ENCODE results near the gene ALKBH3. TPM values are rescaled to one million over a fixed set of nuclear protein-coding genes. Genes with fewer than 3 reads are reported as not detected.

ALKBH3 gene
- total and polyA plus RNA-seq, 8 donors: 13.9 to 29.1 (median 17.5) TPM

- FAIRE-seq (no peak), ATAC-seq (no peak), DNase-seq (no peak)
- peaks cover 0 to 4% (median 0%) of the 10 kb centered on the region in 3 donors for H3K4me1 ChIP-seq
- no peaks in the 10 kb centered on the region for H3K27me3 ChIP-seq
- no peak overlapping the region for H3K27ac ChIP-seq
- no peak for TF ChIP-seq CTCF (IDR thresholded peaks at IDR 0.05)
- intact Hi-C loops (cut with DNase I): loop anchor here in 1 of 3 donors (10.0 kb wide), 1 partner anchor 106 kb away; no protein-coding TSS in a partner anchor
- no peaks in the 10 kb centered on the region for H3K36me3 ChIP-seq
- H3K9me3 ChIP-seq: no peaks in the 10 kb centered on the region
- WGBS, 2 donors: 93 to 95% methylated on average over 4 of the region's 4 CpGs
- H3K4me3 ChIP-seq: no peak overlapping the region
Measured at GRCh38 chr11:43928721-43929120, 48.1 kb downstream of the ALKBH3 start.

- no peaks in the 10 kb centered on the region for H3K4me1 ChIP-seq
- H3K4me3 ChIP-seq: no peak overlapping the region
- DNase-seq: no peak
- 73 to 79% methylated on average over 10 of the region's 10 CpGs for WGBS, 2 donors
- no peak for TF ChIP-seq CTCF (IDR thresholded peaks at IDR 0.05)
- no peaks in the 10 kb centered on the region for H3K9me3 ChIP-seq
- intact Hi-C loops (cut with DNase I): no loop called here
- H3K36me3 ChIP-seq: no peaks in the 10 kb centered on the region
- H3K27ac ChIP-seq: no peak overlapping the region
- no peak for FAIRE-seq
- ATAC-seq: no peak
- no peaks in the 10 kb centered on the region for H3K27me3 ChIP-seq
Measured at GRCh38 chr11:43930868-43931716, 50.5 kb downstream of the ALKBH3 start.

- 62 to 69% methylated on average over 4 of the region's 4 CpGs for whole genome bisulfite sequencing, 2 donors
- H3K9me3 ChIP-seq: no peaks in the 10 kb centered on the region
- no peak for FAIRE-seq
- no peak overlapping the region for H3K4me3 ChIP-seq
- H3K27me3 ChIP-seq: no peaks in the 10 kb centered on the region
- intact Hi-C loops (cut with DNase I): no loop called here
- TF ChIP-seq CTCF (IDR thresholded peaks at IDR 0.05): no peak
- ATAC-seq: no peak
- DNase-seq: no peak
- no peaks in the 10 kb centered on the region for H3K36me3 ChIP-seq
- H3K27ac ChIP-seq: no peak overlapping the region
- no peaks in the 10 kb centered on the region for H3K4me1 ChIP-seq
Measured at GRCh38 chr11:43931717-43932039, 51.0 kb downstream of the ALKBH3 start.

- 50 to 67% methylated on average over 1 of the region's 1 CpG for WGBS, 2 donors
- no peaks in the 10 kb centered on the region for H3K9me3 ChIP-seq
- intact Hi-C loops (cut with DNase I): no loop called here
- no peak for TF ChIP-seq CTCF (IDR thresholded peaks at IDR 0.05)
- ATAC-seq (no peak), DNase-seq (no peak), FAIRE-seq (no peak)
- no peaks in the 10 kb centered on the region for H3K4me1 ChIP-seq
- H3K4me3 ChIP-seq: no peak overlapping the region
- no peaks in the 10 kb centered on the region for H3K36me3 ChIP-seq
- H3K27me3 ChIP-seq: no peaks in the 10 kb centered on the region
- H3K27ac ChIP-seq: no peak overlapping the region
Measured at GRCh38 chr11:43933226-43933607, 52.6 kb downstream of the ALKBH3 start.
